DND-41 (cell line): ENCODE measurements around the gene PIM2.

ENCODE experiments used
- ATAC-seq: fragments of 200-7000 bp; cut with Tn5 transposase; 3 replicates; pipeline ENCODE4 v1.9.1; 2021; ENCODE audit warnings: low read depth; ENCODE audit not compliant: insufficient read depth
- DNase-seq: peaks from one replicate; pipeline ENCODE4 v3.0.0-alpha.2; 2020
- H2AFZ ChIP-seq: 2 replicates; pipeline ENCODE4 v1.6.0; 2012; ENCODE audit warnings: low read depth, low read length
- H3K27ac ChIP-seq: 2 replicates; pipeline ENCODE4 v1.5.1; 2012; ENCODE audit warnings: low read length, inconsistent platforms
- H3K27me3 ChIP-seq: fragments of 200-600 bp; sonication (generic); 2 replicates; pipeline ENCODE4 v1.6.0; 2012; ENCODE audit warnings: low read length, mild to moderate bottlenecking, inconsistent platforms; ENCODE audit not compliant: insufficient read depth, poor library complexity
- H3K36me3 ChIP-seq: 2 replicates; pipeline ENCODE4 v1.5.1; 2012; ENCODE audit warnings: low read length, inconsistent platforms; ENCODE audit not compliant: insufficient read depth
- H3K4me1 ChIP-seq: 2 replicates; pipeline ENCODE4 v1.5.1; 2012; ENCODE audit warnings: mild to moderate bottlenecking, low read length; ENCODE audit not compliant: insufficient read depth
- H3K4me2 ChIP-seq: 2 replicates; pipeline ENCODE4 v1.6.0; 2012; ENCODE audit warnings: mild to moderate bottlenecking, moderate library complexity, low read length, inconsistent platforms; ENCODE audit not compliant: insufficient read depth
- H3K4me3 ChIP-seq, 2 experiments: fragments of 200-600 bp in 1 of 2; shearing (Covaris generic) in 1 of 2; 2 replicates each; pipeline ENCODE4 v1.5.1; 2012 to 2016; ENCODE audit warnings: inconsistent platforms in 2 of 2, low read length in 2 of 2, mild to moderate bottlenecking in 2 of 2, low read depth in 1 of 2, moderate library complexity in 1 of 2
- H3K79me2 ChIP-seq: 2 replicates; pipeline ENCODE4 v1.6.0; 2012; ENCODE audit warnings: low read length, inconsistent platforms; ENCODE audit not compliant: insufficient read depth
- H3K9ac ChIP-seq: 2 replicates; pipeline ENCODE4 v1.6.0; 2012; ENCODE audit warnings: low read depth, mild to moderate bottlenecking, inconsistent platforms, low read length, moderate library complexity
- H3K9me3 ChIP-seq: 2 replicates; pipeline ENCODE4 v1.5.1; 2012; ENCODE audit warnings: low read length, moderate library complexity, mild to moderate bottlenecking, inconsistent platforms; ENCODE audit not compliant: insufficient read depth, severe bottlenecking
- H4K20me1 ChIP-seq: 2 replicates; pipeline ENCODE4 v1.6.0; 2012; ENCODE audit warnings: low read length; ENCODE audit not compliant: insufficient read depth
- CTCF ChIP-seq: IDR thresholded peaks from 2 replicates; pipeline ENCODE4 v1.5.1; 2012; ENCODE audit warnings: borderline replicate concordance, low read length, moderate library complexity, mild to moderate bottlenecking; ENCODE audit not compliant: poor library complexity, severe bottlenecking; ENCODE audit errors: extremely low read depth
- EZH2 ChIP-seq: IDR thresholded peaks from 3 replicates; pipeline ENCODE4 v1.6.1; 2012; ENCODE audit warnings: borderline replicate concordance, low read depth, mild to moderate bottlenecking, moderate library complexity, low read length, inconsistent platforms; ENCODE audit not compliant: severe bottlenecking

PIM2 gene

GRCh38 chrX:48918643-48919340 is at the start of gene PIM2:
Gene PIM2 (minus strand): TSS chrX:48919024. CDS start chrX:48918834, 190 bp downstream.
- H3K4me1 ChIP-seq: peaks cover 34% of the 10 kb centered on the region
- no peaks in the 10 kb centered on the region for H3K9me3 ChIP-seq
- peak within 1 kb of the TSS; percentile 81 for H3K27ac ChIP-seq
- H4K20me1 ChIP-seq: peaks cover 10% of the 10 kb centered on the region; the same call in 1 of the 2 replicates
- H3K27me3 ChIP-seq: no peaks in the 10 kb centered on the region
- H3K79me2 ChIP-seq: peaks cover 12% of the 10 kb centered on the region
- peak within 1 kb of the TSS; percentile 62 to 79; a peak in 3 of 4 replicates for H3K4me3 ChIP-seq
- peak within 1 kb of the TSS; percentile 77 for H3K9ac ChIP-seq
- TF ChIP-seq CTCF (no peak), EZH2 (no peak)
- ATAC-seq: peak; percentile 90
- peak within 1 kb of the TSS; percentile 97 for H3K4me2 ChIP-seq
- DNase-seq: peak; percentile 96
- H2AFZ ChIP-seq: peak within 1 kb of the TSS; percentile 59
- H3K36me3 ChIP-seq: peaks cover 25% of the 10 kb centered on the region

- Histone ChIP-seq H3K27ac (no peak overlapping the region), H3K9ac (no peak overlapping the region), H4K20me1 (no peaks in the 10 kb centered on the region), H3K9me3 (no peaks in the 10 kb centered on the region), H3K36me3 (no peaks in the 10 kb centered on the region), H2AFZ (no peak overlapping the region), H3K4me2 (no peak overlapping the region), H3K4me3 (no peak overlapping the region), H3K27me3 (no peaks in the 10 kb centered on the region), H3K79me2 (no peaks in the 10 kb centered on the region), H3K4me1 (no peaks in the 10 kb centered on the region)
- TF ChIP-seq EZH2 (no peak), CTCF (no peak)
- DNase-seq (no peak), ATAC-seq (no peak)
These were observed 49.6 kb upstream of the PIM2 start for GRCh38 chrX:48968377-48968776.

- no peaks in the 10 kb centered on the region for H3K27me3 ChIP-seq
- H3K27ac ChIP-seq: no peak overlapping the region
- H3K4me2 ChIP-seq: no peak overlapping the region
- H3K4me1 ChIP-seq: no peaks in the 10 kb centered on the region
- no peaks in the 10 kb centered on the region for H4K20me1 ChIP-seq
- H3K36me3 ChIP-seq: no peaks in the 10 kb centered on the region
- DNase-seq (no peak), ATAC-seq (no peak)
- no peak overlapping the region for H3K9ac ChIP-seq
- no peak overlapping the region for H2AFZ ChIP-seq
- no peak overlapping the region for H3K4me3 ChIP-seq
- H3K79me2 ChIP-seq: no peaks in the 10 kb centered on the region
- no peaks in the 10 kb centered on the region for H3K9me3 ChIP-seq
- TF ChIP-seq EZH2 (no peak), CTCF (no peak)
These were observed 48.2 kb upstream of the PIM2 start for GRCh38 chrX:48966796-48967579.
